ENCODE measurements around the gene SGF29. TPM values are rescaled to one million over a fixed set of nuclear protein-coding genes. Genes with fewer than 3 reads are reported as not detected.

Gene SGF29
- total RNA-seq, 4 donors from 2014 or later: 20.3 to 45.1 (median 35.3) TPM

GRCh38 chr16:28555561-28555960 lies 1.8 kb downstream of the SGF29 start:
- no peaks in the 10 kb centered on the region for H3K9me3 ChIP-seq
- no peak overlapping the region for H3K27ac ChIP-seq
- TF ChIP-seq, protein P1, sequence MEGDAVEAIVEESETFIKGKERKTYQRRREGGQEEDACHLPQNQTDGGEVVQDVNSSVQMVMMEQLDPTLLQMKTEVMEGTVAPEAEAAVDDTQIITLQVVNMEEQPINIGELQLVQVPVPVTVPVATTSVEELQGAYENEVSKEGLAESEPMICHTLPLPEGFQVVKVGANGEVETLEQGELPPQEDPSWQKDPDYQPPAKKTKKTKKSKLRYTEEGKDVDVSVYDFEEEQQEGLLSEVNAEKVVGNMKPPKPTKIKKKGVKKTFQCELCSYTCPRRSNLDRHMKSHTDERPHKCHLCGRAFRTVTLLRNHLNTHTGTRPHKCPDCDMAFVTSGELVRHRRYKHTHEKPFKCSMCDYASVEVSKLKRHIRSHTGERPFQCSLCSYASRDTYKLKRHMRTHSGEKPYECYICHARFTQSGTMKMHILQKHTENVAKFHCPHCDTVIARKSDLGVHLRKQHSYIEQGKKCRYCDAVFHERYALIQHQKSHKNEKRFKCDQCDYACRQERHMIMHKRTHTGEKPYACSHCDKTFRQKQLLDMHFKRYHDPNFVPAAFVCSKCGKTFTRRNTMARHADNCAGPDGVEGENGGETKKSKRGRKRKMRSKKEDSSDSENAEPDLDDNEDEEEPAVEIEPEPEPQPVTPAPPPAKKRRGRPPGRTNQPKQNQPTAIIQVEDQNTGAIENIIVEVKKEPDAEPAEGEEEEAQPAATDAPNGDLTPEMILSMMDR (IDR thresholded peaks at IDR 0.05): no peak
- no peak for TF ChIP-seq POLR2A (IDR thresholded peaks at IDR 0.05)
- TF ChIP-seq EP300 (IDR thresholded peaks at IDR 0.05): no peak
- TF ChIP-seq POLR2AphosphoS5 (IDR thresholded peaks at IDR 0.05): no peak
- no peaks in the 10 kb centered on the region for H3K27me3 ChIP-seq
- peaks cover 0 to 38% (median 7%) of the 10 kb centered on the region in 3 donors for H3K4me1 ChIP-seq
- WGBS, 2 donors (ENCODE audit: low coverage in 1 of 2): 90 to 91% methylated on average over 2 of the region's 2 CpGs
- peaks cover 0 to 39% of the 10 kb centered on the region in 2 donors for H3K36me3 ChIP-seq
- H3K4me3 ChIP-seq: no peak overlapping the region
- no peak for ATAC-seq

DNA sequence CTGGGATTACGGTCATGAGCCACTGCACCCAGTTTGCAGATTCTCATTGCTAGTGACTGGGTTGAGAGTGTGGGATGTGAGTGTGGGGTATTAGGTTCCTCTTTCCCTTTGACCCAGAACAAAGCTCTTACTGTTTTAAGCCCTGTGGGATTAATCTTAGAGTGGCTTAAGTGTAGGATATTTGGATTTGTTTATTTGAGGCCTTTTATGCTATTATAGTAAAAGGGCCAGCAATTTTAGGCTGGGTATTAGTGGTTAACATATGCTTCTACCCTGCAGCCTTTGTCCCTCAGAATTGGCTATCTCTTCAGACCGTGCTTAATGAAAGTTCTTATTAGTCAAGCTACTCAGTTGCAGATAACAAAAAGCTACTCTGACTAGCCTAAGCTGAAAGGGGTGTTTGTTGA lies 3.2 kb downstream of the SGF29 start:
- no peaks in the 10 kb centered on the region for H3K27me3 ChIP-seq
- 60 to 88% methylated on average over 2 of the region's 2 CpGs for WGBS, 2 donors (ENCODE audit: low coverage in 1 of 2)
- peaks cover 0 to 39% of the 10 kb centered on the region in 2 donors for H3K36me3 ChIP-seq
- TF ChIP-seq EP300 (IDR thresholded peaks at IDR 0.05): no peak
- TF ChIP-seq, protein P1 (IDR thresholded peaks at IDR 0.05): no peak
- TF ChIP-seq POLR2A (IDR thresholded peaks at IDR 0.05): no peak
- no peak for ATAC-seq
- no peaks in the 10 kb centered on the region for H3K9me3 ChIP-seq
- no peak overlapping the region for H3K4me3 ChIP-seq
- H3K4me1 ChIP-seq: peaks cover 0 to 46% (median 7%) of the 10 kb centered on the region in 3 donors
- no peak overlapping the region for H3K27ac ChIP-seq

DNA sequence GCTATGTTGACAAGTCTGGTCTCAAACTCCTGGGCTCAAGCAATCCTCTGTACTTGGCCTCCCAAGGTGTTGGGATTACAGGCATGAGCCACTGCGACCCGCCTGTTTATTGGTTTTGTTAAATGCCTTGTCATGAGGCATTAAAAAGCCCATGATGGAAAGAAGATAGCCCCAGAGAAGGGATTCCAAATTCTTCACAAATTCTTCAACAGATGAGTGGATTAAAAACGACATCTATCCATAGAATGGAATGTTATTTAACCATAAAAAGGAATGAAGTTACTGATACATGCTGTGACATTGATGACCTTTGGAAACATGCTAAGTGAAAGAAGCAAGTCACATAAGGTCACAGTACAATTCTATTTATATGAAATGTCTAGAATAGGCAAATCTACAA lies 4.7 kb downstream of the SGF29 start:
- 22 to 75% methylated on average over 1 to 2 of the region's 3 CpGs for WGBS, 2 donors (ENCODE audit: low coverage in 1 of 2)
- Histone ChIP-seq H3K4me1 (peaks cover 0 to 40% (median 7%) of the 10 kb centered on the region in 3 donors), H3K4me3 (no peak overlapping the region), H3K27ac (no peak overlapping the region), H3K36me3 (peaks cover 0 to 39% of the 10 kb centered on the region in 2 donors), H3K9me3 (no peaks in the 10 kb centered on the region), H3K27me3 (no peaks in the 10 kb centered on the region)
- TF ChIP-seq, protein P1 (IDR thresholded peaks at IDR 0.05): no peak
- TF ChIP-seq EP300 (IDR thresholded peaks at IDR 0.05) (no peak), POLR2AphosphoS5 (IDR thresholded peaks at IDR 0.05) (no peak), POLR2A (IDR thresholded peaks at IDR 0.05) (no peak)
- no peak for ATAC-seq

DNA sequence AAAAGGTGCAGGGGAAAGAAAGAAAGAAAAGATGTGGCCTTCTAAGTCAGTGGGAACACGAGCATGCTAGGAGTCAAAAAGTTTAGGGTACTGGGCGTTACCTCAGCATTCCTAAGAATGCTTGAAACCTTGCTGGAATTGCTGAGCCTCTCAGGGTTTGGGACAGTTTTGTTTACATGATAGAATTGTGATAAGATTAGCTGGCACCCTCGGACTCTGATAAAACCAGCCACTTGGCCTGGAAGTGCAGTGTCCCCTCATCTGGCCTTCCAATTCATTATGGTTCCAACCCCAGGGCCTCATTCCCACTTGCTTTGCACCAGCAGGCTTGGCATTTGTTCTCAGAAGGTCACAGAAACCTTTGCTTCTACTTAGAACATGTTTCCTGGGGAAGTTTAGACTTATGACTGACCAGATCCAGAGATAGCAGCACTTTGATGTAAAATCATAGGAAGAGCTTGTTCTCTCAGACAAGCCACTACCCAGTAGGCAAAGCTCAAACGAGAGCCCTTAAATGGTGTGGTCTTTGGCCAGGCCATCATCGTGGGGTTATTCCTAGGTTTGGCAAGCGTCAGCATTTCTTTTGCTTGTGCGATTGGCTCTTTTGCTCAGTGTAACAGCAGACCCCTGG lies 8.0 kb downstream of the SGF29 start:
- no peaks in the 10 kb centered on the region for H3K27me3 ChIP-seq
- no peak for ATAC-seq
- no peak overlapping the region for H3K27ac ChIP-seq
- 74% methylated on average over 6 of the region's 7 CpGs for WGBS, 2 donors (ENCODE audit: low coverage in 1 of 2)
- peaks cover 0 to 18% (median 0%) of the 10 kb centered on the region in 3 donors for H3K4me1 ChIP-seq
- no peak overlapping the region for H3K4me3 ChIP-seq
- peaks cover 0 to 5% (median 0%) of the 10 kb centered on the region in 3 donors for H3K9me3 ChIP-seq
- peaks cover 0 to 45% of the 10 kb centered on the region in 2 donors for H3K36me3 ChIP-seq
- TF ChIP-seq EP300 (IDR thresholded peaks at IDR 0.05) (no peak), POLR2A (IDR thresholded peaks at IDR 0.05) (no peak), POLR2AphosphoS5 (IDR thresholded peaks at IDR 0.05) (no peak)
- TF ChIP-seq, protein P1 (IDR thresholded peaks at IDR 0.05): no peak

DNA sequence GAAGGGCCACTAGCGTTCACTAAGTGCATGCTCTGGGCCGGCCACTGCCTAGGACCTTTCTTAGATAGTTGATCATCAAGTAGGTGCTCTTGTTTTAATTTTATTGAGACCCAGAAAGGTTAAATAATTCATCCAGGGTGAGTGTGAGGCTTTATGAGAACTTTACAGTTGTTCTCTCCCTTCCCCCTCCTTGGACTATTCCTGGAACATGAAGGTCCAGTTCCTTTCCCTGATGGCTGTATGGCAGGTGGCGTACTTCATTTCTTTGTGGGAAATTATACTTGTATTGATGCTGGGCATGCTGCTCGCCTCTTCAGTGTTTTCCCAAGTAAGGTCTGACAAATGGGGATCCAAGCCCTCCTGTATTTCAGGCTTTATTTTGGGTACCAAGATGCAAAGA lies 8.5 kb downstream of the SGF29 start:
- Histone ChIP-seq H3K27me3 (no peaks in the 10 kb centered on the region), H3K27ac (no peak overlapping the region), H3K4me3 (no peak overlapping the region), H3K36me3 (peaks cover 0 to 40% of the 10 kb centered on the region in 2 donors), H3K4me1 (peaks cover 0 to 12% (median 0%) of the 10 kb centered on the region in 3 donors), H3K9me3 (peaks cover 0 to 9% (median 0%) of the 10 kb centered on the region in 3 donors)
- TF ChIP-seq POLR2AphosphoS5 (IDR thresholded peaks at IDR 0.05) (no peak), EP300 (IDR thresholded peaks at IDR 0.05) (no peak), POLR2A (IDR thresholded peaks at IDR 0.05) (no peak)
- TF ChIP-seq, protein P1 (IDR thresholded peaks at IDR 0.05): no peak
- 100% methylated on average over 1 to 2 of the region's 4 CpGs for WGBS, 2 donors (ENCODE audit: low coverage in 1 of 2)
- ATAC-seq: no peak
